Smooth muscle cell (in vitro differentiated cells): Measurements from ENCODE around the gene CCDC85C. TPM values are rescaled to one million over a fixed set of nuclear protein-coding genes. Genes with fewer than 3 reads are reported as not detected.

Source experiments
- DNase-seq: peaks from one replicate; lab custom pipeline; 2025; ENCODE audit not compliant: unreplicated experiment; lab: John Stamatoyannopoulos, UW
- H2AFZ ChIP-seq: fragments of 200-600 bp; sonication (generic); 2 replicates; pipeline ENCODE4 v1.6.0; 2016; ENCODE audit warnings: antibody characterized with exemption, low read depth, mild to moderate bottlenecking
- H3F3A ChIP-seq: fragments of 200-600 bp; sonication (generic); 2 replicates; pipeline ENCODE4 v1.6.0; 2017; ENCODE audit warnings: antibody characterized with exemption, low read depth
- H3K27ac ChIP-seq: fragments of 200-600 bp; sonication (generic); 2 replicates; pipeline ENCODE4 v1.5.1; 2016; ENCODE audit warnings: low read depth, mild to moderate bottlenecking
- H3K27me3 ChIP-seq: fragments of 200-600 bp; sonication (generic); 2 replicates; pipeline ENCODE4 v1.6.1; 2016; ENCODE audit warnings: low read depth, mild to moderate bottlenecking
- H3K36me3 ChIP-seq: fragments of 200-600 bp; sonication (generic); 2 replicates; pipeline ENCODE4 v1.5.1; 2016; ENCODE audit warnings: low read depth
- H3K4me1 ChIP-seq: fragments of 200-600 bp; sonication (generic); 2 replicates; pipeline ENCODE4 v1.5.1; 2016; ENCODE audit warnings: low read depth
- H3K4me2 ChIP-seq: fragments of 200-600 bp; sonication (generic); 2 replicates; pipeline ENCODE4 v1.6.0; 2016; ENCODE audit warnings: mild to moderate bottlenecking
- H3K4me3 ChIP-seq: fragments of 200-600 bp; sonication (generic); 2 replicates; pipeline ENCODE4 v1.5.1; 2016; ENCODE audit warnings: mild to moderate bottlenecking
- H3K79me2 ChIP-seq: fragments of 200-600 bp; sonication (generic); 2 replicates; pipeline ENCODE4 v1.6.0; 2016; ENCODE audit warnings: low read depth, mild to moderate bottlenecking
- H3K9ac ChIP-seq: fragments of 200-600 bp; sonication (generic); 2 replicates; pipeline ENCODE4 v1.6.0; 2016; ENCODE audit warnings: low read depth
- H3K9me3 ChIP-seq: fragments of 200-600 bp; sonication (generic); replicated peaks from 2 replicates; pipeline ENCODE4 v1.5.1; 2016; ENCODE audit warnings: low read depth
- H4K20me1 ChIP-seq: fragments of 200-600 bp; sonication (generic); 2 replicates; pipeline ENCODE4 v1.6.0; 2016; ENCODE audit warnings: low read depth
- CTCF ChIP-seq: fragments of 200-600 bp; sonication (generic); IDR thresholded peaks from 2 replicates; pipeline ENCODE4 v1.5.1; 2017; ENCODE audit warnings: borderline replicate concordance, mild to moderate bottlenecking, antibody characterized with exemption; ENCODE audit not compliant: insufficient read depth, poor library complexity, severe bottlenecking
- WGBS: methylation state at CpG from one replicate; pipeline ENCODE4 v1.1.7; 2016; ENCODE audit warnings: low lambda C conversion rate; 5-methylcytosine and 5-hydroxymethylcytosine counted together
- polyA plus RNA-seq: library from polyadenylated mRNA; unstranded; fragments of >200 nt; fragmentation: Nextera tagmentation; extraction: Ambion mirVana; gene quantifications from 2 replicates; pipeline ENCODE4 v1.2.1, GENCODE V29; 2016
- total RNA-seq: library from RNA; depleted of rRNA; stranded (reverse); fragments of >200 nt; gene quantifications from 2 replicates; pipeline ENCODE4 v1.2.3, GENCODE V29; 2014

The CCDC85C gene
- total and polyA plus RNA-seq, 2 experiments from 2014 or later = 4.0 to 6.5 TPM

- no peaks in the 10 kb centered on the region for H3K9me3 ChIP-seq
- no peak for TF ChIP-seq CTCF
- H3K79me2 ChIP-seq = peaks cover 84% of the 10 kb centered on the region
- H4K20me1 ChIP-seq = peaks cover 83% of the 10 kb centered on the region
- no peak overlapping the region for H3K4me3 ChIP-seq
- WGBS = 71% methylated on average over 2 of the region's 2 CpGs
- H3K27me3 ChIP-seq = no peaks in the 10 kb centered on the region
- H3F3A ChIP-seq = peaks cover 5% of the 10 kb centered on the region
- H3K27ac ChIP-seq = no peak overlapping the region
- DNase-seq = no peak
- no peak overlapping the region for H3K9ac ChIP-seq
- H3K4me1 ChIP-seq = peaks cover 16% of the 10 kb centered on the region
- no peak overlapping the region for H2AFZ ChIP-seq
- no peak overlapping the region for H3K4me2 ChIP-seq
- no peaks in the 10 kb centered on the region for H3K36me3 ChIP-seq
Observed at GRCh38 chr14:99484106-99484505, 119.9 kb downstream of the CCDC85C start.

- H3K4me3 ChIP-seq = peak overlapping the region; percentile 94
- H3K79me2 ChIP-seq = peaks cover 84% of the 10 kb centered on the region
- H3K27me3 ChIP-seq = no peaks in the 10 kb centered on the region
- peak overlapping the region; percentile 94 for H3K4me2 ChIP-seq
- H3K36me3 ChIP-seq = no peaks in the 10 kb centered on the region
- H3K9me3 ChIP-seq = no peaks in the 10 kb centered on the region
- H3K4me1 ChIP-seq = peaks cover 35% of the 10 kb centered on the region
- H4K20me1 ChIP-seq = peaks cover 81% of the 10 kb centered on the region
- peak overlapping the region; percentile 46 for H2AFZ ChIP-seq
- under 1% methylated on average over 17 of the region's 17 CpGs for WGBS
- no peak for DNase-seq
- H3F3A ChIP-seq = peaks cover 15% of the 10 kb centered on the region
- no peak for TF ChIP-seq CTCF
- peak overlapping the region; percentile 98 for H3K9ac ChIP-seq
- H3K27ac ChIP-seq = peak overlapping the region; percentile 97
Observed at GRCh38 chr14:99481745-99482099, 122.3 kb downstream of the CCDC85C start.

GRCh38 chr14:99480917-99481744, 122.9 kb downstream of the CCDC85C start, which contains the start of gene CCNK:
Gene CCNK (plus strand): TSS chr14:99481409. CDS start chr14:99492678, 11,269 bp downstream.
- Histone ChIP-seq H4K20me1 (peaks cover 81% of the 10 kb centered on the region), H3K79me2 (peaks cover 84% of the 10 kb centered on the region), H3K36me3 (no peaks in the 10 kb centered on the region), H3K9ac (peak within 1 kb of the TSS; percentile 98), H3K27me3 (no peaks in the 10 kb centered on the region), H3K27ac (peak within 1 kb of the TSS; percentile 97), H2AFZ (peak within 1 kb of the TSS; percentile 46), H3K4me2 (peak within 1 kb of the TSS; percentile 94), H3K9me3 (no peaks in the 10 kb centered on the region), H3K4me1 (peaks cover 35% of the 10 kb centered on the region), H3F3A (peaks cover 15% of the 10 kb centered on the region), H3K4me3 (peak within 1 kb of the TSS; percentile 94)
- WGBS = 1% methylated on average over 64 of the region's 82 CpGs
- DNase-seq = peak; percentile 99
- no peak for TF ChIP-seq CTCF
